Neural cell (in vitro differentiated cells): ENCODE data around the gene MAP2K1.

Experiments
- EZH2 ChIP-seq: fragments of 200-600, 300-800 bp; shearing (Covaris generic), sonication (generic); IDR thresholded peaks from 2 replicates; pipeline ENCODE4 v1.6.1; 2014; ENCODE audit warnings: antibody characterized with exemption, low read length, borderline replicate concordance, mild to moderate bottlenecking; ENCODE audit not compliant: insufficient read depth, poor library complexity, severe bottlenecking
- TF ChIP-seq, protein P1 (sequence below): fragments of 450-650 bp; IDR thresholded peaks from 2 replicates; pipeline ENCODE4 v1.5.1; 2014; ENCODE audit warnings: antibody characterized with exemption, mild to moderate bottlenecking, moderate library complexity; ENCODE audit not compliant: poor library complexity, severe bottlenecking

- TF ChIP-seq, protein P1, sequence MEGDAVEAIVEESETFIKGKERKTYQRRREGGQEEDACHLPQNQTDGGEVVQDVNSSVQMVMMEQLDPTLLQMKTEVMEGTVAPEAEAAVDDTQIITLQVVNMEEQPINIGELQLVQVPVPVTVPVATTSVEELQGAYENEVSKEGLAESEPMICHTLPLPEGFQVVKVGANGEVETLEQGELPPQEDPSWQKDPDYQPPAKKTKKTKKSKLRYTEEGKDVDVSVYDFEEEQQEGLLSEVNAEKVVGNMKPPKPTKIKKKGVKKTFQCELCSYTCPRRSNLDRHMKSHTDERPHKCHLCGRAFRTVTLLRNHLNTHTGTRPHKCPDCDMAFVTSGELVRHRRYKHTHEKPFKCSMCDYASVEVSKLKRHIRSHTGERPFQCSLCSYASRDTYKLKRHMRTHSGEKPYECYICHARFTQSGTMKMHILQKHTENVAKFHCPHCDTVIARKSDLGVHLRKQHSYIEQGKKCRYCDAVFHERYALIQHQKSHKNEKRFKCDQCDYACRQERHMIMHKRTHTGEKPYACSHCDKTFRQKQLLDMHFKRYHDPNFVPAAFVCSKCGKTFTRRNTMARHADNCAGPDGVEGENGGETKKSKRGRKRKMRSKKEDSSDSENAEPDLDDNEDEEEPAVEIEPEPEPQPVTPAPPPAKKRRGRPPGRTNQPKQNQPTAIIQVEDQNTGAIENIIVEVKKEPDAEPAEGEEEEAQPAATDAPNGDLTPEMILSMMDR: no peak
- TF ChIP-seq EZH2: no peak
Measured at GRCh38 chr15:66496951-66497501, 110.3 kb downstream of the MAP2K1 start.
